HepG2 (cell line): Measurements from ENCODE around the gene LRRC3. TPM values are rescaled to one million over a fixed set of nuclear protein-coding genes. Genes with fewer than 3 reads are reported as not detected.

Experiments used
- ATF7 ChIP-seq, 2 experiments: fragments of 450-650 bp in 1 of 2; sonication (generic) in 1 of 2; formaldehyde crosslinking in 1 of 2; IDR thresholded peaks; 2 replicates each; pipeline versions ENCODE4 v1.4.0 to v1.6.1; 2016 to 2020; ENCODE audit warnings: antibody characterized with exemption in 1 of 2, mild to moderate bottlenecking in 1 of 2, missing genetic modification reagents in 1 of 2
- BRD4 ChIP-seq: sonication (generic); formaldehyde crosslinking; IDR thresholded peaks from 2 replicates; pipeline ENCODE4 v1.4.0; 2020; ENCODE audit warnings: missing genetic modification reagents
- E2F5 ChIP-seq: sonication (generic); formaldehyde crosslinking; conservative IDR thresholded peaks from 2 replicates; pipeline ENCODE4 v1.4.0; 2020; ENCODE audit warnings: missing genetic modification reagents
- FOXP4 ChIP-seq: sonication (generic); formaldehyde crosslinking; IDR thresholded peaks from 2 replicates; pipeline ENCODE4 v1.4.0; 2020; ENCODE audit warnings: missing genetic modification reagents
- HNRNPLL ChIP-seq: fragments of 200-400 bp; formaldehyde crosslinking; IDR thresholded peaks from 2 replicates; pipeline ENCODE4 v1.6.1; 2017; ENCODE audit warnings: mild to moderate bottlenecking, low read depth, low read length; ENCODE audit not compliant: poor library complexity, severe bottlenecking
- KLF15 ChIP-seq: sonication (generic); formaldehyde crosslinking; IDR thresholded peaks from 2 replicates; pipeline ENCODE4 v1.8.1; 2023; ENCODE audit warnings: borderline replicate concordance, mild to moderate bottlenecking, inconsistent platforms, missing genetic modification reagents, mixed read lengths
- MXI1 ChIP-seq: IDR thresholded peaks from 3 replicates; pipeline ENCODE4 v1.6.1; 2012; ENCODE audit warnings: low read depth, low read length, inconsistent platforms, borderline replicate concordance
- MYNN ChIP-seq: sonication (generic); formaldehyde crosslinking; IDR thresholded peaks from 2 replicates; pipeline ENCODE4 v1.4.0; 2020; ENCODE audit warnings: mild to moderate bottlenecking, low read depth, missing genetic modification reagents
- NCOA5 ChIP-seq: sonication (generic); formaldehyde crosslinking; IDR thresholded peaks from 2 replicates; pipeline ENCODE4 v1.4.0; 2020; ENCODE audit warnings: missing genetic modification reagents
- NCOR1 ChIP-seq: fragments of 200-600 bp; sonication (generic); IDR thresholded peaks from 2 replicates; pipeline ENCODE4 v1.7.0; 2017; ENCODE audit warnings: antibody characterized with exemption, low read length, borderline replicate concordance
- RFX3 ChIP-seq: IDR thresholded peaks from 2 replicates; pipeline ENCODE4 v1.6.1; 2016; ENCODE audit warnings: missing biosample characterization, missing genetic modification reagents
- SMC3 ChIP-seq: IDR thresholded peaks from 2 replicates; pipeline ENCODE4 v1.6.1; 2011; ENCODE audit warnings: low read length, improper control_type of control experiment
- SP4 ChIP-seq: sonication (generic); formaldehyde crosslinking; IDR thresholded peaks from 2 replicates; pipeline ENCODE4 v1.8.1; 2023; ENCODE audit warnings: mild to moderate bottlenecking, missing genetic modification reagents
- TEAD2 ChIP-seq: sonication (generic); formaldehyde crosslinking; IDR thresholded peaks from 2 replicates; pipeline ENCODE4 v1.9.0; 2021; ENCODE audit warnings: missing genetic modification reagents
- ZFP90 ChIP-seq: sonication (generic); formaldehyde crosslinking; IDR thresholded peaks from 2 replicates; pipeline ENCODE4 v1.8.0; 2022; ENCODE audit warnings: missing genetic modification reagents, mild to moderate bottlenecking, inconsistent platforms, borderline replicate concordance
- ZFX ChIP-seq: sonication (generic); formaldehyde crosslinking; IDR thresholded peaks from 2 replicates; pipeline ENCODE4 v1.4.0; 2020; ENCODE audit warnings: mild to moderate bottlenecking, low read depth, missing genetic modification reagents, moderate library complexity
- ZNF230 ChIP-seq: sonication (generic); formaldehyde crosslinking; IDR thresholded peaks from 2 replicates; pipeline ENCODE4 v1.4.0; 2020; ENCODE audit warnings: mild to moderate bottlenecking, missing genetic modification reagents
- ZNF263 ChIP-seq: sonication (generic); formaldehyde crosslinking; IDR thresholded peaks from 2 replicates; pipeline ENCODE4 v1.4.0; 2020; ENCODE audit warnings: missing genetic modification reagents
- ZNF275 ChIP-seq: sonication (generic); formaldehyde crosslinking; IDR thresholded peaks from 2 replicates; pipeline ENCODE4 v1.8.0; 2022; ENCODE audit warnings: missing genetic modification reagents, mild to moderate bottlenecking, inconsistent platforms, borderline replicate concordance
- ZNF713 ChIP-seq: sonication (generic); formaldehyde crosslinking; IDR thresholded peaks from 2 replicates; pipeline ENCODE4 v1.4.0; 2020; ENCODE audit warnings: mild to moderate bottlenecking, missing genetic modification reagents
- ZNF781 ChIP-seq: sonication (generic); formaldehyde crosslinking; IDR thresholded peaks from 2 replicates; pipeline ENCODE4 v1.5.1; 2020; ENCODE audit warnings: borderline replicate concordance, mild to moderate bottlenecking, missing genetic modification reagents; ENCODE audit errors: not compliant biosample characterization
- ZNF800 ChIP-seq: sonication (generic); formaldehyde crosslinking; IDR thresholded peaks from 2 replicates; pipeline ENCODE4 v1.4.0; 2020; ENCODE audit warnings: missing genetic modification reagents
- polyA plus RNA-seq, 8 experiments: library from polyadenylated mRNA; depleted of rRNA in 3 of 8; stranded (reverse) in 7 of 8; unstranded in 1 of 8; fragments of >200 nt; fragmentation: Illumina TruSeq in 4 of 8; extraction: Trizol in 4 of 8; gene quantifications; 2 replicates each; pipeline versions ENCODE4 v1.2.1 to v1.2.3, GENCODE V29; 2011 to 2016; ENCODE audit warnings: low read depth in 4 of 8, missing spikeins in 1 of 8, mixed read lengths in 1 of 8; ENCODE audit not compliant: insufficient read depth in 1 of 8
- total RNA-seq, 5 experiments: library from RNA; depleted of rRNA; stranded (reverse); fragments of >200 nt; fragmentation: Illumina TruSeq; extraction: Trizol; gene quantifications; 2 replicates each; pipeline ENCODE4 v1.2.3, GENCODE V29; 2016; ENCODE audit warnings: low read depth in 1 of 5

Gene LRRC3
- total and polyA plus RNA-seq, 2 of the 13 experiments (the other 11 are each of a cell fraction or from before 2014, with no cell fraction given): 4.8 to 16.5 TPM

GRCh38 chr21:44455524-44456213 is 359 bp downstream of the LRRC3 start (continued):
- no peak for TF ChIP-seq ZNF781 (CRISPR knock-in tag)
- 0 out of 2 replicates have a peak, but pooled peaks have one; percentile 32 for TF ChIP-seq ZNF263
- TF ChIP-seq SMC3: no peak
- TF ChIP-seq ZFX: peak; percentile 57; the same call in 1 of the 2 replicates
- TF ChIP-seq ZNF800 (CRISPR knock-in tag): 0 out of 2 replicates have a peak, but pooled peaks have one; percentile 17
- no peak for TF ChIP-seq ATF7 (IDR thresholded peaks at IDR 0.05)
- TF ChIP-seq ATF7 (CRISPR knock-in tag; IDR thresholded peaks at IDR 0.05): no peak
- no peak for TF ChIP-seq BRD4 (CRISPR knock-in tag)
- TF ChIP-seq NCOA5: no peak
- no peak for TF ChIP-seq E2F5
- TF ChIP-seq MYNN (CRISPR knock-in tag): no peak
- TF ChIP-seq ZNF230: no peak
- TF ChIP-seq ZFP90 (CRISPR knock-in tag): no peak; the same call in 1 of the 2 replicates
- no peak for TF ChIP-seq NCOR1
- TF ChIP-seq RFX3 (CRISPR knock-in tag): no peak
- 0 out of 2 replicates have a peak, but pooled peaks have one; percentile 15 for TF ChIP-seq SP4 (CRISPR knock-in tag)
- TF ChIP-seq TEAD2: no peak
- no peak for TF ChIP-seq FOXP4
- 0 out of 2 replicates have a peak, but pooled peaks have one; percentile 48 for TF ChIP-seq ZNF275 (CRISPR knock-in tag)
- peak; percentile 8 for TF ChIP-seq HNRNPLL
- TF ChIP-seq MXI1: peak; percentile 83; the same call in 1 of the 3 replicates
- no peak for TF ChIP-seq ZNF713 (CRISPR knock-in tag)
- 0 out of 2 replicates have a peak, but pooled peaks have one; percentile 82 for TF ChIP-seq KLF15
